ENCODE data around the gene ZAP70.

GRCh38 chr2:97764559-97765263 is 51.3 kb downstream of the ZAP70 start:
- TF ChIP-seq POLR2A (IDR thresholded peaks at IDR 0.05): no peak
- no peak for TF ChIP-seq CTCF (IDR thresholded peaks at IDR 0.05)
